Endometrial microvascular endothelial cells (primary cell): ENCODE results near the gene DGKD. TPM values are rescaled to one million over a fixed set of nuclear protein-coding genes. Genes with fewer than 3 reads are reported as not detected.
"Not testable (repeated sequence)": the region's sequence is repeated elsewhere in the genome, so short reads cannot be mapped to it uniquely, and the experiment has no call there.

Experiments
- in situ Hi-C: cut with HindIII; loops from 2 replicates; pipeline ENCODE4 v1.10.0; 2017; ENCODE audit warnings: low sequenced_read_pairs, low pct_unique_long_range_greater_than_20kb; ENCODE audit errors: inconsistent ontology term
- total RNA-seq: library from RNA; depleted of rRNA; stranded (reverse); fragments of >200 nt; gene quantifications from one replicate; pipeline ENCODE4 v1.2.3, GENCODE V29; 2015; ENCODE audit errors: inconsistent ontology term

The DGKD gene
- total RNA-seq, result 4.7 TPM

DNA sequence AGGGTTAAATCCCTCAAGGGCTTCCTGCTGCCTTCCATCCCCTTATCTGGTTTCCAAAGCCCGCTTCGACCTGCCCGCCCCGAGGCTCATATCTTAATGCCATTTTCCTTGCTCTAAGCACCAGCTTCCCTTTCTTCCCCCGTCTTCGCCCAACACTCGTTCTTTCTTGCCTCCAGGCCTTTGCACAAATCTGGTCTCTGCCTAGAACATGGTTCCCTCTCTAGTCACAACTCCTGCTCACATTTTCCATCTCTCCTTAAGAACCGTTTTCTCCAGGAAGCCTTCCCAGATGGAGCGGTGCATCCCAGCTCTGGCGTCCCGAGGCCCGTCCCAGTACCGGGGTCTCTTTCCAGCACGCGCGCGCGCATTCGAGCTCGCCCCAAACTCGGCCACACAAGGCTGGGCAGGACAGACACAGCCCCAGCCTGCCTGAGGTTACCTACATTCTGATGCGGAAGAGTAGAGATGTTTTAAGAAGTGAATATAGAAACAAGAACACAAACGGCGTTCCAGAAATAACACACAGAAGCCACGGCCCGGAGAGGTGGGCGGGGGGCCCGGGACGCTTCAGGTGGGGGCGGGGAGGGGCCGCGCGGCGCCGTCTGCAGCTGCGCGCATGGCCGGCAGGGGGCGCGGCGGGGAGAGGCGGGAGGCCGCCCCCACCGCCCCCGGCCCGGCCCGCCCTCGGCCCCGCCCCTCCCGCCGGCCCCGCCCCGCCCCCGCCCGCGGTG lies at the start of gene DGKD:
DGKD (plus strand) TSS at position 726 of the 731 bp plus-strand sequence. CDS start 25 bp downstream, outside the sequence.
- in situ Hi-C loops, result no loop called here

- in situ Hi-C loops, result no loop called here
These were observed 46.7 kb upstream of the DGKD start, which contains the start of gene SAG for GRCh38 chr2:233307565-233307964. Gene SAG (plus strand): TSS chr2:233307816. CDS start chr2:233309190, 1,374 bp downstream.

GRCh38 chr2:233311241-233311926 lies 42.9 kb upstream of the DGKD start:
- in situ Hi-C loops, result no loop called here

- in situ Hi-C loops, result no loop called here
These were observed 41.4 kb upstream of the DGKD start for GRCh38 chr2:233312874-233313273.

- in situ Hi-C loops, result no loop called here
These were observed 39.9 kb upstream of the DGKD start for GRCh38 chr2:233314180-233314925.

GRCh38 chr2:233317196-233317943 lies 36.9 kb upstream of the DGKD start:
- in situ Hi-C loops, result no loop called here

- in situ Hi-C loops, result no loop called here
These were observed 35.0 kb upstream of the DGKD start for GRCh38 chr2:233319256-233319655.

- in situ Hi-C loops, result no loop called here
These were observed 33.8 kb upstream of the DGKD start for GRCh38 chr2:233320470-233320869.

DNA sequence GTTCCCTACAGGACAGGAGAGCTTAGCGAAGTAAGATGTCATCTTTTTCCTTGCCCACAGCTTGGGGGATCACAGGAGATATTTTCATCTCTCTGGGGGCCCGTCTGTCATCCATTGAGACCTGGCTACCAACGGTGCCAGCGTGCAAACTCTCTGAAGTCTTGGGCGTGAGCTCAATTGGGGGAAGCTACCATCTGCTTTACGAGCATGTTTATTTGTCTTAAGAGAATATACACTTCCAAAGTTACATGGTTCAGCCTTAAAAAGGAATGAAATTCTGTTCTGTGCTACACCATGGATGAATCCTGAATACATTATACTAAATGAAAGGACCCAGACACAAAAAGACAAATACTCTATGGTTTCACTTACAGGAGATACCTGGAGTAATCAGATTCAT lies 33.1 kb upstream of the DGKD start:
- in situ Hi-C loops, result no loop called here

- in situ Hi-C loops, result no loop called here
These were observed 30.4 kb upstream of the DGKD start for GRCh38 chr2:233323851-233324250.

DNA sequence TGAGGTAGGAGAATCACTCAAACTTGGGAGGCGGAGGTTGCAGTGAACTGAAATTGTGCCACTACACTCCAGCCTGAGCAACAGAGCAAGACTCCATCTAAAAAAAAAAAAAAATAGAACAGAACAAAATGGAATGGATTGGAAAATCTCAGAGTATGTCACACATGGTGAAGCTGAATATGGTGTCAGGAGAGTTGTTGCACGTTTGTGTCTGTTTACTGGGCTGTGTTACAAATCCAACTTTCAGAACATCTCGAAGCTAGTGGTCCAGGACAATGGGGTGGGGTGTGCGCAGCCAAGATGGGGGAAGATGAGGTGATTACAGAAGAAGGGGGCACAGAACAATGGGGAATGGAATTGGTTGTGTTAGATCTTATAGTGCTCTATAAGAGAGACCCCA lies 29.0 kb upstream of the DGKD start:
- in situ Hi-C loops, result no loop called here

DNA sequence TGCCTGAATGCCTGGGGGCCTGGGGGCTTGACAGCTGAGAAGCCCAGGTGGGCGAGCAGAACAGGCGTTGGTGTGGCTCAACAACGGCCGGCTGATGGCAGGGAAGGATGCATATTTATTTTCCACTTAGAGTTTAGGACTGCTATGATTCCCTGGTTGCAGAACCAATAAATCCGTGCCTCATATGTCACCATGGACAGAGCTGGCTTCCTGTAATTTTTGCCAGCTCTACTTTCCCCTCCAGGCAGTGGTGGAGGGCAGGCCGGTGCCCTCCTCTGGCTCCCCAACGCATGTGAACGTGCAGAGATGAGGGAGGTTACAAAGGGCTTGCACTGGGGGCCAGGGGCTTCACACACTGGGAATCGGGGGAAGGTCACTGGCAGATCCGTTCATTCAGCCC lies 28.5 kb upstream of the DGKD start:
- in situ Hi-C loops, result no loop called here

DNA sequence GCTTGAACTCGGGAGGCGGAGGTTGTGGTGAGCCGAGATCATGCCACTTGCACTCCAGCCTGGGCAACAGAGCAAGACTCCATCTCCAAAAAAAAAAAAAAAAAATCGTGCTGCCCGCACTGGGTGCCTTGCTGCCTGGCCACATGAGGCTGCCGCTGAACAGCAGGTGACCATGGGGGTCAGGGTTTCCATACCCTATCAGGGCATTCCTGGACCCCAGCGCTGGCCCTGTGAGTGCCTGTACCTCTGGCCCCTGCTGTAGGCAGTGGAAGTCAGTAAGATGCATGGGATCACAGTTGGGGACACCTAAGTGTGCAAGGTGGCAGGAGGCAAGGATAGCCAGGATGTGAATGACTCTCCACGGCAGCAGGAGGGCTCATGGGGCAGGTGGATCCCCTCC lies 27.8 kb upstream of the DGKD start:
- in situ Hi-C loops, result no loop called here

DNA sequence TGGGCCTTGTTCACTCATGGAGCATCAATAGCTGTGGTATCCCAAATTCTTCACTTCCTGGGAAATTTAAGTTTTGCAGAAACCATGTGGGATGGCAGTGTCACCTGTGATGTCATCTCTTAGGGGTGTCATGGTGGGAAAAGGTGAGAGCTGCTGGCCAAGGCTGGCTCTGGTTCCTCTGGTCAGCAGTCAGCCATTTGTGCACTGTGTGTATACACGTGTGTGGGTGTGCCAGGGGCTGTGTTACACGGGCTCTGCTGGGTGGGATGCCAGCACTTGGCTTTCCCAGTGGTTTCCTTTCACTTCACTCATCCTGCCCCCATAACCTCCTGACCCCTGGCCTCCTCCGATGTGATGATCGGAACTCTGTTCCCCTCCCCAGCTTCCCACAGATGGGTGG lies 25.4 kb upstream of the DGKD start:
- in situ Hi-C loops, result no loop called here

DNA sequence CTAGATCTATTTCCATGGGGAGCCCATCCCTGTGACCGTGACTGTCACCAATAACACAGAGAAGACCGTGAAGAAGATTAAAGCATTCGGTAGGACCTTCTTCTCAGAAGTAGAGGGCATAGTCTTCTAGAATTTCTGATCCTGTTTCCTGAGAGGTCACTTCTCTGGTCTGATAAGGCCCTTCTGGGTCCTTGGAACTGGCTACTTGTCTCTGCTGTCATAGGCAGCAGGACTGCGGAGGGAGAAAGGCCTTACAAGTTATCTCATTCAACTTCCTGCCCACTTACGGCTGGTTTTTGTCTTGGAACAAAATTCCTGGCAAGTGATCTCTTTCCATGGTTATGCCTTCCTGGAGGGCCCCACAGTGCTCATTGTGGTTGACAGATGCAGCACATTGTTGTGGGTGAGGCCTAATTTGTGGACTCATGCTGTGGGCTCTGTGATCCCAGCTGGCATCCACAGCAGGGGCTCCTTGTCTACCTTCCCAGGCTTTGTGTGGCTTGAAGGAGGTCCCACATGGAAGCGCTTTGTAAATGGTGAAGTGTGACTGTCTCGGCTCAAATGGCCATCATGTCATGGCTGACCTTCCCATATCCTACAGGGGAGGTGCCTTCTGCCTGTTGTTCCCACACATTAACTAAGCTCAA lies 24.7 kb upstream of the DGKD start:
- in situ Hi-C loops, result no loop called here

GRCh38 chr2:233331536-233331935 lies 22.8 kb upstream of the DGKD start:
- in situ Hi-C loops, result no loop called here

GRCh38 chr2:233332125-233332524 lies 22.2 kb upstream of the DGKD start:
- in situ Hi-C loops, result no loop called here

GRCh38 chr2:233334915-233335314 lies 19.4 kb upstream of the DGKD start:
- in situ Hi-C loops, result no loop called here

- in situ Hi-C loops, result not testable (repeated sequence)
These were observed 18.2 kb upstream of the DGKD start for GRCh38 chr2:233336091-233336490.
